Posterior vena cava (tissue), 2 donors: ENCODE measurements around the gene TNRC6A. TPM values are rescaled to one million over a fixed set of nuclear protein-coding genes. Genes with fewer than 3 reads are reported as not detected.
A peak's percentile ranks its signal among the peaks of the same experiment; 100 is the strongest.
"Not testable (repeated sequence)": the region's sequence is repeated elsewhere in the genome, so short reads cannot be mapped to it uniquely, and the experiment has no call there.

Source experiments
- DNase-seq: peaks from one replicate; pipeline ENCODE4 v3.0.0-alpha.2; 2020; ENCODE audit warnings: low spot score
- intact Hi-C, 2 donors: fragments of 100-400 bp; cut with DNase I; formaldehyde crosslinking; loops; one replicate each; pipeline versions ENCODE4 v1.14.1 to v1.14.2; 2022 to 2023
- total RNA-seq, 2 donors: library from RNA; stranded (reverse); fragmentation: NEBNext Ultra II Directional; extraction: Animal tissue kit (Norgen Biotek cat#: 25700); gene quantifications; one replicate each; pipeline ENCODE4 v1.2.1, GENCODE V29; 2021
- donor health status: DM: yes; HTN: yes; CAD: no.
- donor health status: DM: yes; HTN: yes; CAD: no.

The TNRC6A gene
- total RNA-seq, 2 donors from 2014 or later, result 51.7 to 58.3 TPM

DNA sequence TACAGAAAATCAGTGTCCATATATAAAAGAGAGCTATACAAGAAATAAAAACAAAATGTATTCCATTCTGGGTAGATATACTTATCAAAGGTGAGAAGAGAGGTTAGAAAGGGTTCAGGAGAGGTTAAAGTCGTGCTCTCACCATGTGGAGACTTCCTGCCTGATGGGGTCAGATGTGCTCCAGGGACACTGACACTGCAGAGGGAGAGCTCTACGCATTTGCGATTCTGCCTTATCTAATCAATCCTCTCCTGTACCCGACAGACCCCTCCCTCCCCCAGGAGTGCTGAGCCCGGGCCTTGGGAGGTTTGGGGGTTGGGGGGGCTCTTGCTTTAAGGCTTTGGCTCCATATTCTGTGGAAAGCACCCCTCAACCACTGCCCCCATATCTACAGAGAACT is 99.7 kb downstream of the TNRC6A start:
- intact Hi-C loops, result loop anchor here in 1 of 2 donors (10.0 kb wide), 1 partner anchor 106 kb away; no protein-coding TSS in a partner anchor
- no peak for DNase-seq

DNA sequence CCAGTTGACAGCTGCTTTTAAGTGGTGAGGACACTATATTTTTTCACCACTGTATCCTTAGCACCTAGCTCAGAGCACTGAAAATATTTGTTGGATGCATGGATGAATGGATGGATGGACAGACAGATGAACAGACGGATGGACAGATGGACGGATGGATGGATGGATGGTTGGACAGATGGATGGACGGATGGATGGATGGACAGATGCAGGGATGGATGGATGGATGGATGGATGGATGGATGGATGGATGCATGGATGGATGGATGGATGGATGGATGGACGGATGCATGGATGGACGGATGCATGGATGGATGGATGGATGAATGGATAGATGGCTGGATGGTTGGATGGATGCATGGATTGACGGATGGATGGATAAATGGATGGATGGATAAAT is 103.9 kb downstream of the TNRC6A start:
- no peak for DNase-seq
- intact Hi-C loops, result no loop called here

DNA sequence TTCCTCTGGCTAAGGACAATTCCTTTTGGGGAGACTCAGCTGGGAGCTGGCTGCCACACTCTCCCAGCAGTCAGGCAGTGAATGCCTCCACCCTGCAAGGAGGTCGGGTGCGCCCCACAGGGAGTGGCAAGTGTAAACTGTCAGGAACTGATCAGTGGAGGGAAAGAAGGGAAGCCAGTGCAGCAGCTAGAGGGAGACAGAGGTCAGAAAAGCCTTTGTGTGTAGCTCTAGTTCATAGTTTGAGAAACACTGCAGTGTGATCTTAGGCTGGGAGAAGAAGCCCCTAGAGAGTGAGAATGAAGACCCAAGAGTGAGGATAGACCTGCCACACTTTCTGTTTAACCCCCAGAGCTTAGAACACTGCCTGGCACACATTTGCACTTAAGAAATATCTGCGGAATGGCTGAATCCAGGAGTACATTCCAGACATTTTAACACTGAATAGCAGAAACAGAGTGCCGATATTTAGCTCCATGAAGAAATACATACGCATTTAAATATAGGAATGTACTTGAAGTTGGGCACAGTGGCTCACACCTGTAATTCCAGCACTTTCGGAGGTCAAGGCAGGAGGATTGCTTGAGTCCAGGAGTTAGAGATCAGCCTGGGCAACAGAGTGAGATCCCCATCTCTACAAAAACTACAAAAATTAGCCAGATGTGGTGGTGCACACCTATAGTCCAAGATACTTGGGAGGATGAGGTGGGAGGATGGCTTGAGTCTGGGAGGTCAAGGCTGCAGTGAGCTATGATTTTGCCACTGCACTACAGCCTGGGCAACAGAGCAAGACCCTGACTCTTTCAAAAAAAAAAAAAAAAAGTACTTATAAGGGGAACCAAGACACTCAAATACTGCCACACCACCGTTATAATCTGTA is 105.2 kb downstream of the TNRC6A start:
- DNase-seq, result no peak
- intact Hi-C loops, result no loop called here

DNA sequence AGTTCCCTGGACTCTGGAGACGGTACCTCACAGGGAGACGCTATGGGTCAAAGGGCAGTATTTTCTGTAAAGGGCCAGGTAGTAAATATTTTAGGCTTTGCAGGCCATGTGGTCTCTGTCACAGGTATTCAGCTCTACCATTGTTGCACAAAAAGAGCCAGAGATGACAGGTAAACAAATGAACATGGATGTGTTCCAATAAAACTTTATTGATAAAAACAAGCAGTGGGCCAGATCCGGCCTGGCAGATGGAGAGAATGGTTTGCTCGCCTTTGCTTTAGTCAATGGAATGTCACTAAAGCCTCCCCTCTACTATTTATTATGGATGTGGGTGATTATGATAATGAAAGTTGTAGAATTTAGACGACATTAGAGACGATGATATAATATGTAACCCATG is 107.4 kb downstream of the TNRC6A start:
- no peak for DNase-seq
- intact Hi-C loops, result no loop called here

DNA sequence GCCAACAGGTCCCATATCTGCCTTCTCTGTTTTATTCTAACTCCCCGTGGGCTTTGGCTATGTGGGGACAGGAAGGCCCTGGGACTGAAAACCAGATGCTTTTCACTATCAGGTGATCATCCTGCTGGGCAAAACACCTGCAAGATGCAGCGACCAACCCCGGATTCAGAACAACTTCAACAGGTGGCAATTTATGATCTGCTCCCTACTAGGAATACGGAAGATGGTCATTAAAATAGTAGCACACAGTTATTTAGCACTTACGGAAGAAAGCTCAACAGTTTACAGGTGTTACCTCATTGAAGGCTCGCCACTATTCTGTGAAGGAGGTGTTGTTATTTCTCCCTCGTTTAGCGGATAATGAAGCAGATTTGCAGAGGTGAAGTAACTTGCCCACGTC is 108.5 kb downstream of the TNRC6A start:
- DNase-seq, result no peak
- intact Hi-C loops, result no loop called here

DNA sequence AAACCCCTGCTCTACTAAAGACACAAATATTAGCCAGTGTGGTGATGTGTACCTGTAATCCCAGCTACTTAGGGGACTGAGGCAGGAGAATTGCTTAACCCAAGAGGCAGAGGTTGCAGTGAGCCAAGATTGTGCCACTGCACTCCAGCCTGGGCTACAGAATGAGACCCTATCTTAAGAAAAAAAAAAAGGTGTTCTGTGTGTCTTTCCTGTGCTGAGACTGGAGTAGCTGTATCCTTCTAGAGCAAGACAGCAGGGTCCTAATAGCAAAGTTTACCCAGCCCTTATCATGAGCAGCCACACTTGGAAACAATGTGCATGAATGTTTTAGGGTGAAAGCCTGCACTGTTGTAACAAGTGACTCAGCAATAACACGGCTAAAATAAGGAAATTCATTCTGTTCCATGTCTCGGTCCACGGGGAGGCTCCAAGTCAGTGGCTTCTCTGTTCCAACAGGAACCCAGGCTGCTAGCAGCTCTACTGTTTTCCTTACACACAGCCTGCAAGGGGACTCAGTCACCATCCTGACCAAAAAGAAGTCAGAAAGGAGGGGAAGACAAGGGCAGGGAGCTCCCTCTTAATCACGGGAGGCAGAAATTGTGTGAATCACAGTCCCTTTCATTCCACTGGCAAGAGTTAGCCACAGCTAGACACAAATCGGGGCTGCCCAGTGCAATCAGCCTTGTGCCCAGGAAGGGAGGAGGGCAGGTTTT is 109.3 kb downstream of the TNRC6A start:
- intact Hi-C loops, result no loop called here
- no peak for DNase-seq

DNA sequence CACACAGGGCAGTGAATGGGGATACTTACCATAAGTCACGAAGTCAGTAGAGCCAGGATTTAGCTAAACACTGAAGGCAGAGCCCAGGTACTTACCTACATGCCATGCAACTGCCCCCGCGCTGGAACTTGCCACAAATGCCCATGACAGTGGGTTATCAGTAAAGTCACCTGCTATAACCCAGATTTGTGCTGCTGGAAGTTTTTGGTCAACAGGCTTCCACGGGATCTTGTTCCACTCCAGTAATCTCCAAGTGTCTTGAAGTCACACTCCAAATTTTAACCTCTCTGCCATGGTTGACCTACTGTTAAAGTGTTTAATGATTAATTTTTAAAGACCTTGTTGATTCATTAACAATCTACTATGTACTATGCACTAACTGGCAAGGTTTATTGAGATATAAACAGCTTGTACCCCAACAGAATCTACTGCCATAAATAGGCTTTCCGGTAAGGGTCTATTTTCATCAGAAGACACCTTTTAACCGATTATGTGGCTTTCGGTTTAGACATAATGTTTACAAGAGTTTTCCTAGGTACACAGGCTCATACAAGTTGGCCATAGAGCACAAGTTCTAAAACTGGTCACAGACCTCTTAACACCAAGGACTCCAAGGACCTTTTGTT is 110.0 kb downstream of the TNRC6A start:
- DNase-seq, result no peak
- intact Hi-C loops, result no loop called here

DNA sequence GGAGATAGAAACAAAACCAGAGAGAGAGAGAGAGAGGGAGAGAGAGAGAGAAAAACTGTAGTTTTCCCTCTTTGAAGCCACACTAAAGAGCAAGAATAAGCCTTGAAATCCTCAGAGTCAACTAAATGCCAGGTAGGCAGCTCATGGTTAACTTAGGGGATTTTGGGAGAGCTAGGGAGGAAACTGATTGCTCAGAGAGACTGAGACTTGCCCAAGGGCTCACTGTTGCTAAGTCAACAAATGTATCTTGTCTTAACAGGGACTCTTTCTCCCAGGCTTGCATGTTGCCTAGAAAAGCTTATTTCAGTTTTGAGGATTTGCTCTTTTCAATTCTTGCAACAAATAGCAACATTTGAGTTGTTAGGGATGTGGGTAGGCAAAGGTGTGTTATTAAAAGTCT is 111.8 kb downstream of the TNRC6A start:
- DNase-seq, result no peak
- intact Hi-C loops, result no loop called here

DNA sequence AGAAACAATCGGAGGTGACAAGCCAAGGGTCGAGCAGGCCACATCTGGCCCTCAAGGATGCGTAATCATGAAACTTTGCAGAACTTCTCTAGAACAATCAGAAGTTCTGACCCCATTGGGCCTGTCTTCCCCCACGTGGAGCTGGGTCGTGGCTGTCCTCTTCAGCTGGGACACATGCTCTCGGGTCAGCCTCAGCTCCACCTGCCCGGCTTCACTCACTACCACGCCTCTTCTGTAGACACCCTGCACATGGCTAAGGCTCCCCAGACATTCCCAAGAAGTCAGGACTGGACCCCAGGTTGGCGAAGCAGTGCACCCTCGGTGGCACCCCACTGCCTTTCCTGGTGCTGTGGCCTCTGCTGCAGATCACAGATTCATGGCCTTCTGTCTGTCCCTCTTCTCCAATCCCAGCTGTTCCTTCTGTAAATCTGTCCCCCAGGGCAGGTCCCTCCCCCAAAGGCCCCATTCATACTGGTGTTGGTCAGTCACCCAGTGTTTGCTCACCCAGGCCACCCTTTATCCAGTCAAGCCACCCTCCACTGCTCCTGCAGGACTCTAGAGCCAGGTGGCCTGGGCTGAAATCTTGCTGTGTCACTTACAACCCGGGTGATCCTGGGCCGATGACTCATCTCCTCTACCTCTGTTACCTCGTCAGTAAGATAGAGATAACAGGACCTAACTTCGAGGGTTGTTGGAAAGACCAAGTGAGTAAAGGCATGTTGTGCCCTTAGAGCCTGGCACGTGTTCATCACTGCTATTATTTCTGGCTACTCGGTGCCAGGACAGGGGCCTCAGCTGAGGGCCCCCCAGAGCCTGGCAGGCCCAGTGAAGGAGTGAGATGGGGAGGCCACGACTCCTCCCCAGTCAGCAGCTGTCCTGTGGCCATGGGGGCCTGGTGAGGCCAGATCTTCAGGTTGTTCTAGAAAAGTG is 114.9 kb downstream of the TNRC6A start:
- DNase-seq, result no peak

DNA sequence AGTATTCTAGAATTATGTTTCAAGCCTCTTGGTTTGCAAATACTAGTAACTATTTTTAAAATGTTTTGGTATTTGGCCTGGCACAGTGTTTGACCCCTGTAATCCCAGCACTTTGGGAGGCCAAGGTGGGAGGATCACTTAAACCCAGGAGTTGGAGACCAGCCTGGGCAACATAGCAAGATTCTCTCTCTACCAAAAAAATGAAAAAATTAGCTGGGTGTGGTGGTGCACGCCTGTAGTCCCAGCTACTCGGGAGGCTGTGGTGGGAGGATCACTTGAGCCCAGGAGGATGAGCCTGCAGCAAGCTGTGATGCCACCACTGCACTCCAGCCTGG is 115.5 kb downstream of the TNRC6A start:
- DNase-seq, intact Hi-C loops: not testable (repeated sequence)

More for the DNA sequence above, 114.9 kb downstream of the TNRC6A start:
- intact Hi-C loops, result no loop called here

DNA sequence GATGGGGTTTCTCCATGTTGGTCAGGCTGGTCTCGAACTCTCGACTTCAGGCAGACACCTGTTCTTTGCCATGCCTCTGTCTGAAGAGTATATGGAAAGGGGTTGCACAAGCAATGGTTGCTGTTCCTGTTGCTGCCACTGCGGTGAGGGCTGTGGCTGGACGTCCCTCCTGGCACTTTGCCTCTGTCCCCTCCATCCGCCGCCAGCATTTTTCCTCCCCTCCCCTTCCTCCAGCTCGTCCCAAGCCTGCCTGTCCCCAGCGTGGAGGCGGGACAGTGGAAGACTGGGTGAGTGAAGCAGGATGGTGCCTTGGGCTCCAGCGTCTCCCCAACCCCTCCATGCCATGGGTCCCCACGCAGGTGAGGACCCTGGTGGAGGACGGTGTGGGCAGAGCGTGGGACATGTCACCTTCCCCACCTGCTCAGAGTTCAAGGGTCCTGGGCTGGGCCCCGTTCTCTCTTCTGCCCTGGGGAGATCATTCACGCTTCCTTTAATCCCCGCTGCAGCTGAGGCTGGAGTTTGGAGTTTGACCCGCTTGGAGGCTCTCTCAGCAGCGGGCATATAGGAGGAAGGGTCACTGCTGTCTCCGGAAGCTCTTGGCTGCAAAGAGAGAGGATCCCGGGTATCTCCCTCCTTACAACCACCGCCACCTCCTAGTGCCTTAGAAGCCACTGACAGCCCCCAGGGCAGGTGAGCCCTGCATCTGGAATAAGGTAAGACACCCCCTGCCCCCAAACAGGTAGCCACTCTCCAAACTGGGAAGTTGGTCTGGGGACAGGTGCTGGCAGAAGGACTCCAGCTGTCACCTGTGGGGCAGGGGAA is 116.5 kb downstream of the TNRC6A start, which contains the start of gene SLC5A11:
Gene SLC5A11 (plus strand): TSS at position 238 of the 822 bp plus-strand sequence. CDS start 12,681 bp downstream, outside the sequence.
- no peak for DNase-seq
- intact Hi-C loops, result no loop called here

DNA sequence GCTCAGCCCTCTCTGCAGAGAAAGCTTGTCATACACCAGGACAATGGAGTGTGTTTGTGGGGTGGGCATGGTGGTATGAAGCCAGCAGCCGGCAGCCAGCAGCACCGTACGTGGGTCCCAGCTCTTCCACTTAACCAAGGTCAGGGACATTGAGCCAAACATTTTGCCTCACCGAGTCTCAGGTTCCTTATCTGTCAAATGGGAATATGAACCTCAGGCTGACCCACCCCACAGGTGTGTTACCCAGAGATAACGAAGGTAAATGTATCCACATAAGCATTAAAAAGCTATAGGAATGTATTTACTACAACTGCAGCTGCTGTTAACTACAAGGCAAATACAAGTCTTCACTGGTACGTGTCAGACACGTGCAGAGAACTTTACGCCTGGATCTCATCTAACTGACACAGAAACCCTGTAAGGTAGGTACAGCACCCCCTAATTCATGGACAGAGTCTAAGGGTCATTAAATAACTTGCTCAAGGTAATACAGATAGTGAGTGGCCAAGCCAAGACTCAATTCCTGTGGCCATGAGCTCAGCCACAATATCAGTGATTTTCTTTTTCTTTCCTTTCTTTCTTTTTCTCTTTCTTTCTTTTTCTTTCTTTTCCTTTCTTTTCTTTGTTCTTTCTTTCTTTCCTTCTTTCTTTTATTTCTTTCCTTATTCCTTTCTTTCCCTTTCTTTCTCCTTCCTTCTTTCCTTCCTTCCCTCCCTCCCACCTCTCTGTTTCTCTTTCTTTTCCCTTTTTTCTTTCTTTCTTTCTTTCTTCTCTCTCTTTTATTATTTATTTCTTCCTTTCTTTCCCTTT is 117.3 kb downstream of the TNRC6A start:
- intact Hi-C loops, result no loop called here

DNA sequence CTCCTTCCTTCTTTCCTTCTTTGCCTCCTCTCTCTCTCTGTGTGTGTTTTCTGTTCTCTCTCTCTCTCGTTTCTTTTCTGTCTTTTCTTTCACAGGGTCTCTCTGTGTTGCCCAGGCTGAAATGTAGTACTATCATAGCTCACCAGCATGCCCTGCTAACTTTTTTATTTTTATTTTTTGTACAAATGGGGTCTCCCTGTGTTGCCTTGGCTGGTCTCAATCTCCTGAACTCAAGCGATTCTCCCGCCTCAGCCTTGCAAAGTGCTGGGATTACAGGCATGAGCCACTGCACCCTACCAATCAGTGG is 117.9 kb downstream of the TNRC6A start:
- no peak for DNase-seq
- intact Hi-C loops, result no loop called here

More for the DNA sequence above, 117.3 kb downstream of the TNRC6A start:
- DNase-seq, result no peak

DNA sequence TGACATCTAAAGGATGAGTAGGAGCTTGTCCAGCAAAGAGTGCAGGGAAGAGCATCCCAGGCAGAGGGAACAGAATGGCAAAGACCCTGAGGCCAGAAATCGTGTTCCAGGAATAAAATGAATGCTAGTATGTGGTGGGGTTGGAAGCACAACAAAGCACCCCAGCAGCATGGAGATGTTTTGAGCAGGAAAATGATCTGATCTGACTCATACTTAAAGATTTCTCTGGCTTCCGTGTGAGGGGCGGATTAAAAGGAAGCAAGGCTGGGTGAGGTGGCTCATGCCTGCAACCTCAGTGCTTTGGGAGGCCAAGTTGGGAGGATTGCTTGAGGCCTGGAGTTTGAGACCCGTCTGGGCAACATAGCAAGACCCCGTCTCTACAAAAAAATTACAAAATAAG is 118.6 kb downstream of the TNRC6A start:
- no peak for DNase-seq
- intact Hi-C loops, result no loop called here

DNA sequence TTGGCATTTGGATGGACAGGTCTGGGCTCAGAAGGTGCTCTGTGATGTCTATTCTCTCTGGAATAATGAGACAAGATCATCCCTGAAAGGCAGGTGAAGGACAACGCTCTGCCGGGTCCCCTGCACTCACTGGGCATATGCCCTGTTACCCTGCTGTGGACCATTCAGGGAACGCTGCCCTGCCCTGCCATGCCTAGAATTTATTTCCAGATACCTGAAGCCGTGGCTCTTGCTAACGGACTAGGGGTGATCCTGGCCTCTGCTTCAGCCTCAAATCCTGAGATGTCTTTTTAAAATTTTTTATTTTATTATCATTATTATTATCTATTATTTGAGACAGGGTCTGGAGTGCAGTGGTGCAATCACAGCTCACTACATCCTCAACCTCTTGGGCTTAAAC is 120.2 kb downstream of the TNRC6A start:
- intact Hi-C loops, result no loop called here
- no peak for DNase-seq

DNA sequence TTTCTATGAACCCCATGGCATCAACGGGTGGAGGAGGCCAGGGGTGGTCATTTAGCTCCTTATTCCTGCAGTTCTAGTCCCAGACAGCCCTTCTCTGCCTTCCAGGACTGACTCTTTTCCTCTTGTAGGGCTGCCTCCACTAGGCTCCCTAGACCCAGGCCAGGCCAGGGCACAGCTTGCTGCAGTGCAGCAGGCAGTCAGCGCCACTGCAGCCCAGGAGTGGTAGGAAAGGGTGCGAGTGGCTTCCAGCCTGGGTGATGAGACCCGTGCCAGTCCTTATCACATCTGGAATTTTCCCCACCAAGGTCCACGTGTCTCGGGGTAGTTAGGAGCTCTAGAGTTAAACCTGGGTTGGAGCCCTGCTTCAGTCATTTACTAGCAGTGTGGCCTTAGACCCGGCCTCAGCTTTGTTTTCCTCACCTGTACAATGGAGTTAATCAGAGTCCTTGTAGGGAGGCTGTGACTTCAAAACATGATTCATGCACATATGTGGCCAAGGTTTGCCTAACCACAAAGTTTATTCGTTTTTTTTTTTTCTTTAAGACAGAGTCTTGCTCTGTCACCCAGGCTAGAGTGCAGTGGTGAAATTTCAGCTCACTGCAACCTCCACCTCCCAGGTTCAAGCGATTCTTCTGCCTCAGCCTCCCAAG is 121.0 kb downstream of the TNRC6A start:
- DNase-seq, result peak; percentile 12
- intact Hi-C loops, result no loop called here

DNA sequence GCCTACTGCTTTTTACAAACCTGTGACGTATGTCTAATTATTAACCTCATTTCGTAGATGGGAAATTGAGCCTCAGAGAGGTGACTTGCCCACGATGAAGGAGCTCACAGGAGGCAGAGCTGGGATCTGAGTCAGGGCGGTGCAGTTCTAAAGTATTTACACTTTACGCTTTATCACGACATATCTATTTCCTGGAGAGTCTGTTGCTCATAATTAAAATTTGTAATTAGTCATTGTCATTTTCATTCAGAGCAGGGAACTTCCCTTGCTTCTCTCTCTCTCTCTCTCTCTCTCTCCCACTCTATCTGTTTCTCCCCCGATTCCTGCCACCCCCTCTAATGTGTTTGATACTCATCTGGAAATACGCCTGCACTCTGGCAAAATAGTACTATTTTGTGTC is 122.2 kb downstream of the TNRC6A start:
- no peak for DNase-seq
- intact Hi-C loops, result no loop called here
